ENCODE data around the gene AP4B1. TPM values are rescaled to one million over a fixed set of nuclear protein-coding genes. Genes with fewer than 3 reads are reported as not detected.

The AP4B1 gene
- 15.9 and 19.4 TPM in 2 replicates for total RNA-seq

GRCh38 chr1:113904674-113905434, at the start of gene AP4B1, which contains the start of gene DCLRE1B:
Gene AP4B1 (minus strand): TSS chr1:113904799. CDS start chr1:113904717, 82 bp downstream.
Gene DCLRE1B (plus strand): TSS chr1:113905326. CDS start chr1:113905587, 261 bp downstream.

GRCh38 chr1:113928941-113929749, 24.5 kb upstream of the AP4B1 start, which contains the start of gene HIPK1:
Gene HIPK1 (plus strand): TSS chr1:113929324.

GRCh38 chr1:113887402-113888175, 17.0 kb downstream of the AP4B1 start, which contains the start of gene BCL2L15:
Gene BCL2L15 (minus strand): TSS chr1:113887581. CDS start chr1:113887375, 206 bp downstream.

GRCh38 chr1:113871597-113872113, 32.9 kb downstream of the AP4B1 start, which contains the start of gene PTPN22:
Gene PTPN22 (minus strand): TSS chr1:113871712.

Other genes with a start within 250 kb of the AP4B1 start
- gene PHTF1, start 145.3 kb downstream of the AP4B1 start, total RNA-seq = 28.0 and 36.2 TPM in 2 replicates
- 11.3 and 15.0 TPM in 2 replicates for gene RSBN1, start 92.3 kb downstream of the AP4B1 start, total RNA-seq
- not detected in 2 replicates for gene PTPN22, start 33.1 kb downstream of the AP4B1 start, total RNA-seq
- 0.09 and 0.11 TPM in 2 replicates for gene BCL2L15, start 17.2 kb downstream of the AP4B1 start, total RNA-seq
- gene DCLRE1B, start 527 bp upstream of the AP4B1 start, total RNA-seq = 1.3 and 1.5 TPM in 2 replicates
- 31.3 and 33.3 TPM in 2 replicates for gene HIPK1, start 24.5 kb upstream of the AP4B1 start, total RNA-seq
- gene OLFML3, start 74.7 kb upstream of the AP4B1 start, total RNA-seq = 1.4 and 10.0 TPM in 2 replicates
- gene SYT6, start 249.1 kb upstream of the AP4B1 start, total RNA-seq = not detected in 2 replicates

Measured in dermis lymphatic vessel endothelial cell (primary cell).